CD14-positive monocyte (primary cell): ENCODE measurements around the gene TUBB4B. TPM values are rescaled to one million over a fixed set of nuclear protein-coding genes. Genes with fewer than 3 reads are reported as not detected.
A peak's percentile ranks its signal among the peaks of the same experiment; 100 is the strongest.
"Not testable (repeated sequence)": the region's sequence is repeated elsewhere in the genome, so short reads cannot be mapped to it uniquely, and the experiment has no call there.

Experiments
- DNase-seq, 3 donors: peaks; one replicate each; pipeline ENCODE4 v3.0.0-alpha.2; 2011 to 2022
- H2AFZ ChIP-seq: 2 replicates; pipeline ENCODE4 v1.6.0; 2012; ENCODE audit warnings: mild to moderate bottlenecking, low read depth, low read length, inconsistent platforms; ENCODE audit not compliant: insufficient read depth, poor library complexity, severe bottlenecking
- H3K27ac ChIP-seq, 2 donors: 1 replicate in 1 of 2; 2 replicates in 1 of 2; pipeline ENCODE4 v1.5.1; 2012 to 2013; ENCODE audit warnings: low read length in 2 of 2, control low read depth in 1 of 2, inconsistent platforms in 1 of 2, low read depth in 1 of 2, mild to moderate bottlenecking in 1 of 2
- H3K27me3 ChIP-seq, 2 donors: one replicate each; pipeline versions ENCODE4 v1.6.0 to v1.6.1; 2011 to 2013; ENCODE audit warnings: low read length in 2 of 2; ENCODE audit not compliant: control insufficient read depth in 2 of 2, insufficient read depth in 2 of 2
- H3K36me3 ChIP-seq, 2 donors: replicated peaks in 1 of 2; 1 replicate in 1 of 2; 2 replicates in 1 of 2; pipeline versions ENCODE4 v1.5.1 to v1.6.1; 2012 to 2013; ENCODE audit warnings: low read length in 2 of 2, control low read depth in 1 of 2, inconsistent platforms in 1 of 2, mild to moderate bottlenecking in 1 of 2; ENCODE audit not compliant: insufficient read depth in 2 of 2, control insufficient read depth in 1 of 2
- H3K4me1 ChIP-seq, 2 donors: 1 replicate in 1 of 2; 2 replicates in 1 of 2; pipeline versions ENCODE4 v1.5.1 to v1.6.1; 2012 to 2013; ENCODE audit warnings: low read length in 2 of 2, control low read depth in 1 of 2, inconsistent platforms in 1 of 2, mild to moderate bottlenecking in 1 of 2, moderate library complexity in 1 of 2; ENCODE audit not compliant: insufficient read depth in 2 of 2, control insufficient read depth in 1 of 2
- H3K4me2 ChIP-seq: replicated peaks from 2 replicates; pipeline ENCODE3; 2012; ENCODE audit warnings: low read length, moderate library complexity, mild to moderate bottlenecking; ENCODE audit not compliant: poor library complexity, severe bottlenecking; ENCODE audit errors: extremely low read depth
- H3K4me3 ChIP-seq, 3 experiments: fragments of 200-600 bp in 1 of 3; sonication (generic) in 1 of 3; replicated peaks in 1 of 3; 1 replicate in 2 of 3; 2 replicates in 1 of 3; pipeline ENCODE4 v1.5.1; 2011 to 2013; ENCODE audit warnings: low read length in 3 of 3, mild to moderate bottlenecking in 3 of 3, control low read depth in 2 of 3, low read depth in 2 of 3, inconsistent platforms in 1 of 3, moderate library complexity in 1 of 3
- H3K79me2 ChIP-seq: 2 replicates; pipeline ENCODE4 v1.6.0; 2012; ENCODE audit warnings: mild to moderate bottlenecking, control low read depth, inconsistent platforms, low read length, moderate library complexity; ENCODE audit not compliant: insufficient read depth
- H3K9ac ChIP-seq: 2 replicates; pipeline ENCODE4 v1.6.0; 2017; ENCODE audit warnings: low read length, mild to moderate bottlenecking; ENCODE audit not compliant: insufficient read depth, poor library complexity, severe bottlenecking
- H3K9me3 ChIP-seq, 2 donors: replicated peaks in 1 of 2; 1 replicate in 1 of 2; 2 replicates in 1 of 2; pipeline versions ENCODE4 v1.5.1 to v1.6.1; 2012 to 2013; ENCODE audit warnings: low read length in 2 of 2, control low read depth in 1 of 2; ENCODE audit not compliant: control insufficient read depth in 1 of 2, insufficient read depth in 1 of 2
- H4K20me1 ChIP-seq: 2 replicates; pipeline ENCODE4 v1.6.0; 2012; ENCODE audit warnings: mild to moderate bottlenecking, low read length, control low read depth, moderate library complexity; ENCODE audit not compliant: insufficient read depth
- H3K27ac Mint-ChIP-seq, 7 donors: one replicate each; pipeline ENCODE4 v1.8.0; 2020; ENCODE audit warnings: mild to moderate bottlenecking in 7 of 7, mixed read lengths in 7 of 7, moderate library complexity in 6 of 7, inconsistent platforms in 2 of 7
- H3K27me3 Mint-ChIP-seq, 3 donors: one replicate each; pipeline ENCODE4 v1.8.0; 2021 to 2022; ENCODE audit warnings: low read depth in 3 of 3, mild to moderate bottlenecking in 3 of 3, mixed read lengths in 3 of 3, moderate library complexity in 3 of 3, inconsistent platforms in 1 of 3
- H3K36me3 Mint-ChIP-seq, 2 donors: one replicate each; pipeline ENCODE4 v1.8.0; 2020; ENCODE audit warnings: mixed read lengths in 2 of 2, inconsistent platforms in 1 of 2, mild to moderate bottlenecking in 1 of 2
- H3K4me1 Mint-ChIP-seq: one replicate; pipeline ENCODE4 v1.8.0; 2020; ENCODE audit warnings: mild to moderate bottlenecking, mixed read lengths
- H3K4me3 Mint-ChIP-seq, 2 donors: one replicate each; pipeline ENCODE4 v1.8.0; 2020; ENCODE audit warnings: mild to moderate bottlenecking in 2 of 2, mixed read lengths in 2 of 2, moderate library complexity in 1 of 2
- H3K9me3 Mint-ChIP-seq, 7 donors: one replicate each; pipeline ENCODE4 v1.8.0; 2020 to 2022; ENCODE audit warnings: mixed read lengths in 7 of 7, mild to moderate bottlenecking in 6 of 7, moderate library complexity in 6 of 7, inconsistent platforms in 2 of 7
- CTCF ChIP-seq: fragments of 200-600 bp; IDR thresholded peaks from one replicate; pipeline ENCODE4 v1.8.0; 2022; ENCODE audit warnings: antibody characterized with exemption, mild to moderate bottlenecking
- WGBS: methylation state at CpG from one replicate; pipeline ENCODE4 v1.1.5; 2013; ENCODE audit warnings: missing lambda C conversion rate; ENCODE audit not compliant: insufficient coverage; 5-methylcytosine and 5-hydroxymethylcytosine counted together
- intact Hi-C, 2 donors: fragments of 100-400 bp; cut with micrococcal nuclease; formaldehyde crosslinking; loops; one replicate each; pipeline versions ENCODE4 v1.15.0 to v1.15.1; 2023
- polyA plus RNA-seq, 3 donors: library from polyadenylated mRNA; depleted of rRNA in 1 of 3; unstranded in 2 of 3; stranded (reverse) in 1 of 3; fragments of 300-500 nt in 2 of 3; fragments of >200 nt in 1 of 3; fragmentation: Illumina TruSeq in 2 of 3; gene quantifications; 1 replicate in 2 of 3; 2 replicates in 1 of 3; pipeline ENCODE4 v1.2.3, GENCODE V29; 2012 to 2021

Gene TUBB4B
- polyA plus RNA-seq, 3 donors, result 58.1 to 284 (median 70.8) TPM

GRCh38 chr9:137242269-137243203 is 1.4 kb downstream of the TUBB4B start:
- no peaks in the 10 kb centered on the region for H3K27me3 ChIP-seq
- WGBS, result 92% methylated on average over 34 of the region's 36 CpGs
- Mint-ChIP-seq H3K4me1 (peaks cover 38% of the 10 kb centered on the region), H3K9me3 (peaks cover 0 to 3% (median 0%) of the 10 kb centered on the region in 7 donors), H3K4me3 (peak overlapping the region; percentile 80 to 84), H3K36me3 (peaks cover 15 to 18% of the 10 kb centered on the region in 2 donors), H3K27ac (peak overlapping the region; percentile 66 to 93 (median 82)), H3K27me3 (peaks cover 2 to 4% (median 3%) of the 10 kb centered on the region in 3 donors)
- peak overlapping the region; percentile 65 to 94 for H3K27ac ChIP-seq
- DNase-seq, result no peak
- intact Hi-C loops, result loop anchor here in 1 of 2 donors (5.0 kb wide), 1 partner anchor 40 kb away; the partner anchor contains the start of gene TPRN
- peaks cover 35 to 47% of the 10 kb centered on the region in 2 donors for H3K4me1 ChIP-seq
- peak overlapping the region; percentile 97 for H3K4me2 ChIP-seq
- H4K20me1 ChIP-seq, result peaks cover 33% of the 10 kb centered on the region
- peaks cover 34% of the 10 kb centered on the region for H3K79me2 ChIP-seq
- peaks cover 18 to 19% of the 10 kb centered on the region in 2 donors for H3K36me3 ChIP-seq
- H2AFZ ChIP-seq, result no peak overlapping the region
- peak overlapping the region; percentile 82 to 94 (median 90) for H3K4me3 ChIP-seq
- no peaks in the 10 kb centered on the region for H3K9me3 ChIP-seq
- H3K9ac ChIP-seq, result peak overlapping the region; percentile 91
- TF ChIP-seq CTCF, result no peak

- Mint-ChIP-seq H3K27ac (peak overlapping the region in 3 of 7 donors; percentile 9 to 82 (median 76)), H3K36me3 (peaks cover 15 to 18% of the 10 kb centered on the region in 2 donors), H3K4me1 (peaks cover 38% of the 10 kb centered on the region)
- H4K20me1 ChIP-seq, result peaks cover 33% of the 10 kb centered on the region
- not testable (repeated sequence) for DNase-seq, H3K9me3 Mint-ChIP-seq, H3K27me3 Mint-ChIP-seq, H2AFZ ChIP-seq, H3K4me3 Mint-ChIP-seq, H3K9ac ChIP-seq, H3K27ac ChIP-seq, H3K4me2 ChIP-seq, H3K9me3 ChIP-seq, H3K4me3 ChIP-seq, H3K27me3 ChIP-seq
- intact Hi-C loops, result loop anchor here in 1 of 2 donors (5.0 kb wide), 1 partner anchor 41 kb away; the partner anchor contains the start of gene TPRN
- H3K4me1 ChIP-seq, result peaks cover 33 to 46% of the 10 kb centered on the region in 2 donors
- 100% methylated on average over 4 of the region's 18 CpGs for WGBS
- peaks cover 31% of the 10 kb centered on the region for H3K79me2 ChIP-seq
- H3K36me3 ChIP-seq, result peaks cover 18 to 19% of the 10 kb centered on the region in 2 donors
Measured at GRCh38 chr9:137243266-137243625, 2.2 kb downstream of the TUBB4B start.
